NCI-H748 (cell line): ENCODE results near the gene MTMR2.

Experiments used
- DNase-seq: peaks from one replicate; lab custom pipeline; 2025; ENCODE audit not compliant: unreplicated experiment; lab: John Stamatoyannopoulos, UW

Gene MTMR2

DNA sequence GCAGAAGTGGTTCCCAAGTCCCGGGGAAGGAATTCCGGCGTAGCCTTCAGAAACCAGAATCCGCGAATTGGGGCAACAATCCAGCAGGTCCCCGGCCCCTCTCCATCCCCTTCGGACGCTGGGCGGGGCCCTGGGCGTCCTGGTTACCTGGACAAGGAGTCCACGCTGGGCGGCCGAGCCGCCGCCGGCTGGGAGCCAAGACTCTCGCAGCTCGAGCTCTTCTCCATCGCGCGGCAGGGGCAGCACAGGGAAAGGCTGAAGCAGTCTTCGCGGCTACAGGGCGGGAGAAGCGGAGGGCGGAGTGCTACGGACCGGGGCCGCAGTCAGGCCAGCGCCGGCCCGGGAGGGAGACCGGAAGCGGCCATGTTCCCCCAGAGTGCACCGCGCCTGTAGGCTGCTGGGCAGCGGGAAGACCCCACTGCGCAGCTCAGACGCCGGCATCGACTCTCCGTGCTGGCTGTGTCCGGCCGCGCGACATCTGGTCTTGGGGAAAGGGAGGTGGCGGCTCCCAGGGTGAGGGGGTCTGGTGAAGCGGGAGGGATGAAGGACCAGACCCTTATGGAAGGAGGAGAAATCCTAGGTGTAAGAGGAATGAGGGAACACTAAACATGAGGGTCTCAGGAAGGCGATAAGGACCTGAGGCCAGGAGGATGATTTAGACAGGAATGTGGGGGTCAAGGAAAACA, at the start of gene MTMR2:
Gene MTMR2 (minus strand): TSS at position 380 of the 686 bp plus-strand sequence. CDS start 153 bp downstream, at position 227.
- peak; percentile 76 for DNase-seq

DNA sequence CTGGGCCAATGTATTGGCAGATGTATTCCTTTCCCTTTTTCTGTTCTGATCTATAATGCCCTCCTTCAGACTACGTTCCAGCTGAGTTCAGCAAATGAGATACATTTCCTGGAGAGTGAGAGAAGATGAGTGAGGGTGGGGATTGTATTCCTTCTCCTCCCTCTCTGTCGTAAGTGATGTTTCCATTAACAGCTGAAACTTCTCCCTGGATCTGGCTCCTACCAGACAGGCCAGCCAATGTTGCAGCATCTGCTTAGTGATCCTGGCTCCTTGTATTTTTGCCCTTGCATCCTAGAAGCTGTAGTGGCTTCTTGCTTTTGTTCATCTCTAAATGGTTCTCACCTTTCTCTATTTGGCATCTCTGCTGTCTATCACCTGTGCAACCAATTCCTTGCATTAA, 48.2 kb upstream of the MTMR2 start:
- no peak for DNase-seq

DNA sequence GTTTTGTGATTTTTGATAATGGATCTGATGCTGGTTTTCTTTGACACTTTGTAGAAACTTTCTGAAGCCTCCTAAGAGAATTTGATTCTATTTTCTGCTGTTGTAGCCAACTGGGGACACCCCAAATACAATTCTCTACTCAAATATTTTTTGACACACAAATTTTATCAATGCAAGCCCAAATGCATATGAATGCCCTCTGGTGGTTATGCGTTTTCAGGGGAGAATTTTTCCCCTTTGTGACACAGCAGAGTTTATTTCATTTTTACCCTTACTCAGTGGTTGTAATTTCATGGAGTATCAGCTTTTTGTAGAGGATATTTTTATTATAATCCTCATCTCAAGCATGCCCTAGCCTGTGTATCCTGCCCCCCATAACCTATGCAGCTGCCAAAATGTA, 44.7 kb upstream of the MTMR2 start:
- no peak for DNase-seq

DNA sequence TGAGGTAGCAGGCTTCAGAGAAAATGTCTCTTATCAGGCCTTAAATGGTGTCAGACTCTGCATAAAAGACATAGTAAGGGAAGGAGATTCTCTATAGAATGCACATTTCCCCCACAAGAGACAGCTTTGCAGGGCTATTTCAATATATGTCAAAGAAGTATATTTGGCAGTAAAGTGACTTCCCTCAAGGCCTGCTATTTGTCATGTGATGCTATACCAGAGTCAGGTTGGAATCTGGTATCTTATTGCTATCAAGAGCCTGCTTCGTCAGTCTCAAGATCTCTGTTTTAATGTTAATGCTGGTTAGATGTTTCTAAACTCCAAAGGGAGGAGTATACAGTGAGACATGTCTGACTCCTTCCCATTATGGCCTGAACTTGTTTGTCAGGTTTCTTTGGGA, 40.4 kb upstream of the MTMR2 start:
- no peak for DNase-seq

DNA sequence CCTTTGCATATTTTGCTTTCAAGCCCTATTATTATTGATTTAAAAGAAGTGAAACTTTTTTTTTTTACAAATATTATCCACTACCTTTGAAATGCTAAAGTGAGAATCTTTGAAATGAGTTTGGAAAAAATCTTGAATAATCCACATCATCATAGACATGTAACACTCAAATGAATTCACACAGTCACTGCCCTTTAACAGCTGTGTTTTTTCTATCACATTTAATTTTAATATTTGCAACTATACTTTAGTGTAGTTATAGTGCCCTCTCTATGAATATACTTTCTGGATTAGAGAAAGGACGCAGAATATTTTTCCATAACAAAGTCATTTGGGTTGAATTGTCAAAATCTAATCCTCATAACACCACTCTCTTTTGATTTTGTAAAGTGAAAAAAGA, 37.9 kb upstream of the MTMR2 start:
- no peak for DNase-seq

DNA sequence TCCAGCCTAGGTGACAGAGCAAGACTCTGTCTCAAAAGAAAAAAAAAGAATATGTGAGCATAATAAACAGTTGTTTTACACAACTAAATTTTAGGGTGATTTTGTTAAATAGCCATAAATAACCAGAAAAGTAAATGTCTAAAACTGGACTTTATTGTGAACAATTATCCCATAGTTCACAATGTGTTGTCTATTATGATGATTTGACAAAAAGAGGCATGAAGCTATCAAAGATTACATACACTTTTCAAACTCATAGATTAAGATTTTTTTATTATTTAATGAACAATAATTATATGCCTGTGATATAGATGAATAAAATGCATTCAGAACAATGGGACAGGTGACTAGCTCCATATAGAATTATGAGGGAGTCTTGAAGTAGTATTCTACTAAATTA, 27.0 kb upstream of the MTMR2 start:
- DNase-seq = no peak

DNA sequence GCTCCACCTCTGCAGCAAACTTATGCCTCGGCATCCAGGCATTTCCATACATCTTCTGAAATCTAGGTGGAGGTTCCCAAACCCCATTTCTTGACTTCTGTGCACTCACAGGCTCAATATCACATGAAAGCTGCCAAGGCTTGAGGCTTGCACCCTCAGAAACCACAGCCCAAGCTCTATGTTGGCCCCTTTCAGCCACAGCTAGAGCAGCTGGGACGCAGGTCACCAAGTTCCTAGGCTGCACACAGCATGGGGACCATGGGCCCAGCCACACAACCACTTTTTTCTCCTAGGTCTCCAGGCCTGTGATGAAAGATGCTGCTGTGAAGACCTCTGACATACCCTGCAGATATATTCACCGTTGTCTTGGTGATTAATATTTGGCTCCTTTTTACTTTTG, 24.7 kb upstream of the MTMR2 start:
- no peak for DNase-seq

DNA sequence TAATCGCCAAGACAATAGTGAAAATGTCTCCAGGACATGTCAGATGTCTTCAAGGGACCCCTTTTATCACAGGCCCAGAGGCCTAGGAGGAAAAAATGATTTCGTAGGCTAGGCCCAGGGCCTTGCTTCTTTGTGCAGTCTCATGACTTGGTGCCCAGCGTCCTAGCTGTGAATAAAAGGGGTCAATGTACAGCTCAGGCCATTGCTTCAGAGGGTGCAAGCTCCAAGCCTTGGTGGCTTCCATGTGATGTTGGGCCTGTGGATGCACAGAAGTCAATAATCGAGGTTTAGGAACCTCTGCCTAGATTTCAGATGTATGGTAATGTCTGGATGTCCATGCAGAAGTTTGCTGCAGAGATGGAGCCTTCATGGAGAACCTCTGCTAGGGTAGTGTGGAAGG, 20.7 kb upstream of the MTMR2 start:
- DNase-seq = no peak

DNA sequence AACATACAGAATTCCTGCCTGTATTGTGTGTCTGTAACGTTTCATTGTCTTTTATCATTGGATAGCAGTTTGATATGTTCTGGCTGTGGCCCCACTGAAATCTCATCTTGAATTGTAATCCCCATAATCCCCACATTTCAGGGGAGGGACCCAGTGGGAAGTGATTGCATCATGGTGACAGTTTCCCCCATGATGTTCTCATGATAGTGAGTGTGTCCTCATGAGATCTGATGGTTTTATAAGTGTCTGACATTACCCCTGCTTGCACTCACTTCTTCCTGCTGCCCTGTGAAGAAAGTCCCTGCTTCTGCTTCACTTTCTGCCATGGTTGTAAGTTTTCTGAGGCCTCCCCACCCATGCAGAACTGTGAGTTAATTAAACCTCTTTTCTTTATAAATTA, 19.6 kb upstream of the MTMR2 start:
- DNase-seq = no peak

DNA sequence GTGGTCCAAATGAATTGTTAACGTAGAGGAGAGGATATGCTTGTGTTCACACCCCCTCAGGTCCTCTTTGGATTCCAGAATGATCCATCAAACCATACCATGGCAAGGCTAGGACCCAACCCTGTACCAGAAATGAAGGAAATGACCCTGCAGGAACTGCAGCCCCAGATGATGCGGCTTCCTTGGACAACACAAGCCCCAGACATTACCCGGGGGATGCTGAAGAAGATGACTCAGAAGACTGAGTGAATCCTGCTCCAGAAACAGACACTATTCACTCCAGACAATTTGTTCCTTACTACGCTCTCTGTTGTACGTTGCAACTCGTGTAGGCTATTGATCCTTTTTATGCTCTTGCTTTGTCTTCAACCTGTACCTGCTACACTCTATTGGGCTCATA, 15.2 kb upstream of the MTMR2 start:
- DNase-seq = no peak

DNA sequence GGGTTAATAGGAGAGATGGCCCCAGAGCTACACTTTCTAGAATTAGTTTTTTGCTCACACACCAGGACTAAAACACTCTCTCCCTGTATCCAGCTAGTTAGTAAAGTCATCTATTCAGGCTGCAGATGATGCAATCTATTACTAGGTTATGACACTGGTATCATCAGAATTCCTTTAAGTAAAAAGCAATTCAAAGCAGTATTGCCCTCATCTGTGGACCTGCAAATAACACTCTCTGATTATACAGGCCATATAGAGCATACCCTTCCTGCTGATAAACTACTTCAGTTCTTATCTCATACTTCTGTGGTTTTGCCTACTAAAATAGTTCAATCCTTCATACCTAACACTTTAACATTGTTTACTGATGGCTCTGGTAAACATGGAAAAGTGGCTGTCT, 13.5 kb upstream of the MTMR2 start:
- DNase-seq = no peak

DNA sequence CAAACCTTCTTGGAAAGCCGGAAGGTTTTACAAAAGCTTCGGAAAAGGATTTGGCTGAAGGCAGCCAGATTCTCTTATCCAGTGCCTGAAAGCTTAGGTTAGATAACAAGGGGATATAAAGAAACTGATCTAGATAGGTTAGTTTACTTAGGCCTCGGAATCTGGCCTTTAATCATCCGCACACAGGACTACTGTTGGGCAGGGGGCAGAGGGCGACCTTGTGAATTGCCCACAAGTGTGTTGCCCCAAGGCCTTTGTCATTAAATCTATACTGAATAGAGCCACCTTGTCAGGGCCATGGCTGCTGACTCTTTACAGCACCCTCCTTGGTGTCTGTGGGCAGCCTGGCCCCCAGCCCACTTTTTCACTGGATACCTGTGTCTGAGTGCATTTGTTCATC, 9.7 kb upstream of the MTMR2 start:
- no peak for DNase-seq

DNA sequence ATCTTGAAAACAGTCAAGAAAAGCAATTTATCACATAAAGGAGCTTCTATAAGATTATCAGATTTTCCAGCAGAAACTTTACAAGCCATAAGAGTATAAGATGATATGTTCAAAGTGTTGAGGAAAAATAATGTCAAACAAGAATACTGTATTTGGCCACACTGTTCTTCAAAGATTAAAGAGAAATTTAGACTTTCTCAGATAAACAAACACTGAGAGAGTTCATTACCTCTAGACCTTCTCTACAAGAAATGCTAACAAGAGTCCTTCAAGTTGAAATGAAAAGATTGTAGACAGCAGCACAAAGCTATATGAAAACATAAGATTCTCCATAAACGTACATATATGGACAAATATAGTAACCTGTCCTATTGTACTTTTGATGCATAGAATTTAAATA, 8.0 kb upstream of the MTMR2 start:
- DNase-seq = no peak

DNA sequence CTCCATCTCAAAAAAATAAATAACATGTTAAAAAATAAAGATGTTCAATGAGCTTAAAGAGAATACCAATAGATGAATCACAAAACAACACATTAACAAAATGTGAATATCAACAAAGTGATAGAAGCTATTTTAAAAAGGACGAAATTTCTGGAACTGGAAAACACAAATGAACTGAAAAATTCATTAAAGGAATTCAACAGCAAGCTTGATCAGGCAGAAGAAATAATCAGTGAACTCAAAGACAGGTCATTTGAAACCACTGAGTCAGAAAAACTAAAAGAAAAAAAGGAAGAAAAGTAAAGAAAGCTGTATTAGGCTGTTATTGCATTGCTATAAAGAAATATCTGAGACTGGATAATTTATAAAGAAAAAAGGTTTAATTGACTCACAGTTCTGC, 7.0 kb upstream of the MTMR2 start:
- no peak for DNase-seq

DNA sequence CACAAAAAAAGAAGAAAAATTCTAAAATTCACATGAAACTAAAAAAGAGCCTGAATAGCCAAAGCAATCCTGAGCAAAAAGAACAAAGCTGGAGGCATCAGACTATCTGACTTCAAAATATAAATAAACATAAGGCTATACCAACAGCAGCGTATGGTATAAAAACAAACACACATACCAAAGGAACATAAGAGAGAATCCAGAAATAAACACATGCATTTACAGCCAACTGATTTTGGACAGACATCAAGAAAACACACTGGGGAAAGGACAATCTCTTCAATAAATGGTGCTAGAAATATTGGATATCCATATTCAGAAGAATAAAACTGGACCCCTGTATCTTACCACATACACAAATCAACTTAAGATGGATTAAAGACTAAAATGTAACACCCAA, 2.8 kb upstream of the MTMR2 start:
- no peak for DNase-seq

DNA sequence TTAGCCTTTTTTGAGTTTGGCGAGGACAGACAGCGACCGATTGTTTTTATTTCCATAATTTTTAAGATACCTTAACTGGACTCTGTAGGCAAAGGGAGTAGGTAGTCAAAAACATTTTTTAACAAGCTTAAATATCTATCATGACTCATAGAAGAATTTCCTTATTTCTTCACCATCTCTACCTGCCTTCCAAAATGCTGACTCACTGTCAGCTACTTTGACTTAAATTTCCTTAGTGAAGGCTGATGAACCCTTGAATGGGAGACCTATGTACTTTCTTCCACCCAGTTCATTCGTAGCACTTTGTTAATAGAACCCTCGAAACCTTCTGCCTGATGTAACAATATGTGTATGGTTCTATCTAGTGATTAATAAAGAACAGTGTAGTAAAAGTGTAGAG, 1.1 kb upstream of the MTMR2 start:
- DNase-seq = no peak

DNA sequence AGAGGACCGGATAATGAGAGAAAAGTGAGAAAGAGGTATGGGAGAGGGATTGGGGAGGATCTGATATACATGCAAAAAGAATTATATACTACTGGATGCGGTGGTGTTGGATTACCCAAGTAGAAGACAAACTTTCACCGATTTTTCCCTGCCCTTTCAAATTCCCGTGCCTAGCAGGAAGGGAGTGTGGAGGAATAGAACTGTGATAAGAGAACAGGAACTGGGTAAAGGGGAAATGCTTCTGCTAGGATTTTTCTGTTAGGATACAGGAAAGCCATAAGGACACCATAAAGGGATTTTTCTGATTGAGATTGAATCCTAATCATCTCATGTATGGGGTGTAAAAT, 480 bp upstream of the MTMR2 start:
- peak; percentile 25 for DNase-seq

DNA sequence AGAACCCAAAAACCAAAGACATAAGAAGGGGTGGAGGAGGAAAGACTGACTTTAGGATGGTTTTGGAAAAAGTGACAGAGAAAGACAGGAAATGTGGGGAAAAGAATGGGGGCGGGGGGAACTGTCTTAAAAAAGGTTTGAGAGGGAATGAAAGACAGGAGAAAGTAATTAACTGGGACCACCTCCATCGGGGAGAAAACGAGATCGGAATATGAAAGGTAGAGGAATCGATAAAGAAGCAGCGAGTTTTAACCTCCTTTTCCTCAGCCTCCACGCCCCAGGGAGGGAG, 524 bp downstream of the MTMR2 start:
- no peak for DNase-seq

DNA sequence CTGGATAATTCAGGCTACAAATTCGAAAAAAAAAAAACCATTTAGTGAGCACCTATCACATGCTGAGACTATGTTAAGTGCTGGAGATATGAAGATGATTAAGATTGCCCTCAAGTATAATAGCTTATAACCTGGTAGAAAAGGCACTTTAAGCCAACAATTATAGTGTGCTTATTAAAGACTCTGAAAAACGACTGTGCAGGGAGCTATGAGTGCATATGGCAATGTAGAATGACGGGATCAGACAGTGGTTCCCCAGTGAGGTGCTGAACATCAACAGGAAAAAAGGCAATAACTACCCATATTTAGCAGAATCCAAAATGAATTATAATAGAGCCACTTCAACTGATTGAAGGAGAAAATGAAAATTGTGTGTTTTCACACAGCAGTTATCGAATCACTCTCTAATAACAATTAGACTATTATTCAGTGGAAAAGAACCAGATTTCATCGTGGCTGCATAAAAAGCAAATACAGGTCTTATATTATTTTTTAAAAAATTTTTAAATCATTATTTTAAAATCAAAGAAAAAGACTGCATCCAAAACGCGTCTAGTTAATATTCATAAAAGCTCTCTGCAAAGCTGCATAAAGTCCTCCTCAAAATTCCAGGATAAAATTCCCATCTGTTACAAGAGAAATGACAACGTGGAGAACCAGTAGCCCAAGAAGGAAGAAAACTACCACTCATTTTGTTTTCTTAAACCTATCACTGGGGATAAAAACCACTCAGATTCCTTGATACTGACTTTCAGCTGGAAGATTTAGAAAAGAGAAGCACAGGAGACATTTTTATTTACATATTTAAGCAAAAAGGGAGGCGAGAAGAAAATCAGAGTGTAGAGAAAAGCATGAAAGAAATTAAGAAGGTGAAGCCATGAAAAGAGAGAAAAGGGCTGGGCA, 1.1 kb downstream of the MTMR2 start:
- DNase-seq = no peak

DNA sequence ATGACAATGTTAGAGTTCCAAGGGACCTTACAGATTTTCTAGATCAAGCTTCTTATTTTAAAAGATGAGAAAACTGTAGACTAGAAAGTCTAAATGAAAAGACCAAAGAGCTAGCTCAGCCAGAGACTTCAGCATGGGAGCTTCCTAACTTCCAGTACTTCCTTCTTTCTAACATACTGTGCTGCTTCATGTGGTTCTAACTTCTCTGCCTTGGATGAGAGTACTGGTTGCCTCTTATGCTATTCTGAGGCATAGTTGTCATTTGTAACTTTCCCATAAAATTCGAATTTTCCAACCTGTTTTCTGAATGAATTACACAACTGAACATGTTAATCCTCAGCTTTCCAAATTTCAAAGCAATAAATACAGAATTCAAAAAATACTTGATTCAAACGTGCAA, 1.8 kb downstream of the MTMR2 start:
- no peak for DNase-seq

DNA sequence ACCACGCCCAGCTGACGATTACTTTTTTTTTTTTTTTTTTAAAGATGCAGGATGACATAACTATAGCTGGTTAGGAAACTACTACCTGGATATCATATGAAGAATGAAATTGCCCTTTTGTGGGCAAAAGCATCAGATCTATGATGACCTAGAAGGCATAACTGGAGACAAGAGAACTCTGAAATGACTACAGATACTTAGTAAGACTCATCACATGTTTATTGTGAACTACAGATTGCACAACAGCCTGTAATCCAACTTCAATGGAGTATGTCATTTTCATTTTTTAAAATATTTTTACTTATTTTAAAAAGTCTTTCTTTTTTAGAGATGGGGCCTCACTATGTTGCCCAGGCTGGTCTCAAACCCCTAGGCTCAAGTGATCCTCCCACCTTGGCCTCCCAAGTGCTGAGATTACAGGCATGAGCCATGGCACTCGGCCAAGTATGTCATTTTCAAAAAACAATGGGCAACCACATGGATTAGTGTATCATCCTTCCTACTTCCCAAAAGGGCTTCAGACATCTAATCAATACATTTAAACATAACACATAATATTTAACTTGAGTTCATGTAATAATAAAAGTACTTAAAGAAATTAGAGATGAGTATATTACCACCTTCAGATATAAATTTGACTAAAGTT, 3.3 kb downstream of the MTMR2 start:
- DNase-seq = no peak

DNA sequence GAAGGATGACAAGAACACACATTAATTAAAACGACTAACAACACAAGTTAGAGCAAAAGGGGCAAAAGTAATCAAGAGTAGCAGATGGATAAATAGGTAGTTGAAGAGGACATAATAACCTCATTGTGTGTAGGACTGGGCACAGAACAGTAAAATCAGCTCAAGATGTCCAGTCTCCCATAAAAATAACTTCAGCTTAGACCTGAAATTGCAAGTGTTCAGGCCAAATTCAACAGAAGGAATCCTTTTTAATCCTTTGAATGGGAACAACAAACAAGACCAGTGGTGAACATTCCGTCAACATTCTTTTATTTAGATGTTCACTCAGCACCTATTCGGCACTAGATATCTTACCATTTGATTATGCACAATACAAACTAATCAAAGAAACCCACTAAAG, 4.4 kb downstream of the MTMR2 start:
- DNase-seq = no peak
